Measurements from ENCODE around the gene GPR32.
"Not testable (repeated sequence)": the region's sequence is repeated elsewhere in the genome, so short reads cannot be mapped to it uniquely, and the experiment has no call there.

Gene GPR32

GRCh38 chr19:50811622-50812238, 41.5 kb downstream of the GPR32 start:
- H3K4me3 ChIP-seq (ENCODE audit: low read depth in 1 of 2, low read length in 2 of 2); H3K27me3 ChIP-seq (ENCODE audit: low read depth, low read length); H3K9me3 ChIP-seq (ENCODE audit: control insufficient read depth in 1 of 2, low read length in 2 of 2); H3K4me1 ChIP-seq (ENCODE audit: control insufficient read depth in 1 of 2, insufficient read depth in 2 of 2, low read length in 2 of 2); H3K27ac ChIP-seq (ENCODE audit: low read length); H3K36me3 ChIP-seq (ENCODE audit: control insufficient read depth in 1 of 2, insufficient read depth in 2 of 2, low read length in 2 of 2): not testable (repeated sequence)

GRCh38 chr19:50812474-50812873, 42.2 kb downstream of the GPR32 start:
- H3K9me3 ChIP-seq (ENCODE audit: control insufficient read depth in 1 of 2, low read length in 2 of 2) = no peaks in the 10 kb centered on the region
- no peak overlapping the region for H3K27ac ChIP-seq (ENCODE audit: low read length)
- no peaks in the 10 kb centered on the region for H3K27me3 ChIP-seq (ENCODE audit: low read depth, low read length)
- H3K4me1 ChIP-seq (ENCODE audit: control insufficient read depth in 1 of 2, insufficient read depth in 2 of 2, low read length in 2 of 2) = no peaks in the 10 kb centered on the region
- no peak overlapping the region for H3K4me3 ChIP-seq (ENCODE audit: low read depth in 1 of 2, low read length in 2 of 2)
- H3K36me3 ChIP-seq (ENCODE audit: control insufficient read depth in 1 of 2, insufficient read depth in 2 of 2, low read length in 2 of 2) = no peaks in the 10 kb centered on the region

- H3K9me3 ChIP-seq (ENCODE audit: control insufficient read depth in 1 of 2, low read length in 2 of 2) = no peaks in the 10 kb centered on the region
- H3K4me3 ChIP-seq (ENCODE audit: low read depth in 1 of 2, low read length in 2 of 2) = no peak overlapping the region
- peaks cover 15% of the 10 kb centered on the region for H3K27me3 ChIP-seq (ENCODE audit: low read depth, low read length)
- H3K27ac ChIP-seq (ENCODE audit: low read length) = no peak overlapping the region
- peaks cover 0 to 8% of the 10 kb centered on the region in 2 donors for H3K4me1 ChIP-seq (ENCODE audit: control insufficient read depth in 1 of 2, insufficient read depth in 2 of 2, low read length in 2 of 2)
- H3K36me3 ChIP-seq (ENCODE audit: control insufficient read depth in 1 of 2, insufficient read depth in 2 of 2, low read length in 2 of 2) = no peaks in the 10 kb centered on the region
Measured at GRCh38 chr19:50814883-50815282, 44.6 kb downstream of the GPR32 start.

GRCh38 chr19:50815439-50815838, 45.2 kb downstream of the GPR32 start:
- no peak overlapping the region for H3K27ac ChIP-seq (ENCODE audit: low read length)
- H3K9me3 ChIP-seq (ENCODE audit: control insufficient read depth in 1 of 2, low read length in 2 of 2) = no peaks in the 10 kb centered on the region
- H3K4me3 ChIP-seq (ENCODE audit: low read depth in 1 of 2, low read length in 2 of 2) = no peak overlapping the region
- H3K27me3 ChIP-seq (ENCODE audit: low read depth, low read length) = peaks cover 15% of the 10 kb centered on the region
- peaks cover 0 to 8% of the 10 kb centered on the region in 2 donors for H3K4me1 ChIP-seq (ENCODE audit: control insufficient read depth in 1 of 2, insufficient read depth in 2 of 2, low read length in 2 of 2)
- H3K36me3 ChIP-seq (ENCODE audit: control insufficient read depth in 1 of 2, insufficient read depth in 2 of 2, low read length in 2 of 2) = no peaks in the 10 kb centered on the region

- Histone ChIP-seq H3K27me3 (ENCODE audit: low read depth, low read length) (peaks cover 22% of the 10 kb centered on the region), H3K27ac (ENCODE audit: low read length) (no peak overlapping the region), H3K36me3 (ENCODE audit: control insufficient read depth in 1 of 2, insufficient read depth in 2 of 2, low read length in 2 of 2) (no peaks in the 10 kb centered on the region), H3K4me3 (ENCODE audit: low read depth in 1 of 2, low read length in 2 of 2) (peak overlapping the region; percentile 36 to 42), H3K9me3 (ENCODE audit: control insufficient read depth in 1 of 2, low read length in 2 of 2) (no peaks in the 10 kb centered on the region), H3K4me1 (ENCODE audit: control insufficient read depth in 1 of 2, insufficient read depth in 2 of 2, low read length in 2 of 2) (peaks cover 0 to 11% of the 10 kb centered on the region in 2 donors)
Measured at GRCh38 chr19:50817941-50818858, 47.9 kb downstream of the GPR32 start.

GRCh38 chr19:50818859-50819472, 48.7 kb downstream of the GPR32 start:
- H3K27ac ChIP-seq (ENCODE audit: low read length) = no peak overlapping the region
- H3K4me3 ChIP-seq (ENCODE audit: low read depth in 1 of 2, low read length in 2 of 2) = no peak overlapping the region
- no peaks in the 10 kb centered on the region for H3K9me3 ChIP-seq (ENCODE audit: control insufficient read depth in 1 of 2, low read length in 2 of 2)
- H3K36me3 ChIP-seq (ENCODE audit: control insufficient read depth in 1 of 2, insufficient read depth in 2 of 2, low read length in 2 of 2) = no peaks in the 10 kb centered on the region
- H3K4me1 ChIP-seq (ENCODE audit: control insufficient read depth in 1 of 2, insufficient read depth in 2 of 2, low read length in 2 of 2) = peaks cover 0 to 11% of the 10 kb centered on the region in 2 donors
- peaks cover 22% of the 10 kb centered on the region for H3K27me3 ChIP-seq (ENCODE audit: low read depth, low read length)

- H3K4me1 ChIP-seq (ENCODE audit: control insufficient read depth in 1 of 2, insufficient read depth in 2 of 2, low read length in 2 of 2) = peaks cover 0 to 11% of the 10 kb centered on the region in 2 donors
- H3K27ac ChIP-seq (ENCODE audit: low read length) = no peak overlapping the region
- H3K27me3 ChIP-seq (ENCODE audit: low read depth, low read length) = peaks cover 22% of the 10 kb centered on the region
- H3K9me3 ChIP-seq (ENCODE audit: control insufficient read depth in 1 of 2, low read length in 2 of 2) = no peaks in the 10 kb centered on the region
- H3K4me3 ChIP-seq (ENCODE audit: low read depth in 1 of 2, low read length in 2 of 2) = no peak overlapping the region
- no peaks in the 10 kb centered on the region for H3K36me3 ChIP-seq (ENCODE audit: control insufficient read depth in 1 of 2, insufficient read depth in 2 of 2, low read length in 2 of 2)
Measured at GRCh38 chr19:50819636-50820035, 49.4 kb downstream of the GPR32 start.

- no peak overlapping the region for H3K27ac ChIP-seq (ENCODE audit: low read length)
- H3K36me3 ChIP-seq (ENCODE audit: control insufficient read depth in 1 of 2, insufficient read depth in 2 of 2, low read length in 2 of 2) = no peaks in the 10 kb centered on the region
- H3K4me1 ChIP-seq (ENCODE audit: control insufficient read depth in 1 of 2, insufficient read depth in 2 of 2, low read length in 2 of 2) = peaks cover 0 to 11% of the 10 kb centered on the region in 2 donors
- H3K9me3 ChIP-seq (ENCODE audit: control insufficient read depth in 1 of 2, low read length in 2 of 2) = no peaks in the 10 kb centered on the region
- no peak overlapping the region for H3K4me3 ChIP-seq (ENCODE audit: low read depth in 1 of 2, low read length in 2 of 2)
- peaks cover 22% of the 10 kb centered on the region for H3K27me3 ChIP-seq (ENCODE audit: low read depth, low read length)
Measured at GRCh38 chr19:50820086-50820485, 49.8 kb downstream of the GPR32 start.

- H3K4me1 ChIP-seq (ENCODE audit: control insufficient read depth in 1 of 2, insufficient read depth in 2 of 2, low read length in 2 of 2) = peaks cover 0 to 11% of the 10 kb centered on the region in 2 donors
Measured at GRCh38 chr19:50820549-50821247, 50.4 kb downstream of the GPR32 start.

GRCh38 chr19:50821248-50821612, 51.0 kb downstream of the GPR32 start:
- H3K36me3 ChIP-seq (ENCODE audit: control insufficient read depth in 1 of 2, insufficient read depth in 2 of 2, low read length in 2 of 2) = no peaks in the 10 kb centered on the region
- H3K4me1 ChIP-seq (ENCODE audit: control insufficient read depth in 1 of 2, insufficient read depth in 2 of 2, low read length in 2 of 2) = peaks cover 0 to 11% of the 10 kb centered on the region in 2 donors
- H3K4me3 ChIP-seq (ENCODE audit: low read depth in 1 of 2, low read length in 2 of 2) = no peak overlapping the region
- no peaks in the 10 kb centered on the region for H3K9me3 ChIP-seq (ENCODE audit: control insufficient read depth in 1 of 2, low read length in 2 of 2)
- H3K27me3 ChIP-seq (ENCODE audit: low read depth, low read length) = peaks cover 22% of the 10 kb centered on the region
- H3K27ac ChIP-seq (ENCODE audit: low read length) = no peak overlapping the region

More at GRCh38 chr19:50820549-50821247, 50.4 kb downstream of the GPR32 start:
- Histone ChIP-seq H3K9me3 (ENCODE audit: control insufficient read depth in 1 of 2, low read length in 2 of 2) (no peaks in the 10 kb centered on the region), H3K27ac (ENCODE audit: low read length) (no peak overlapping the region), H3K27me3 (ENCODE audit: low read depth, low read length) (peaks cover 22% of the 10 kb centered on the region), H3K4me3 (ENCODE audit: low read depth in 1 of 2, low read length in 2 of 2) (no peak overlapping the region), H3K36me3 (ENCODE audit: control insufficient read depth in 1 of 2, insufficient read depth in 2 of 2, low read length in 2 of 2) (no peaks in the 10 kb centered on the region)

Data from muscle layer of duodenum (tissue), 2 donors.